ENCODE data around the gene MTIF3.
A peak's percentile ranks its signal among the peaks of the same experiment; 100 is the strongest.

MTIF3 gene

DNA sequence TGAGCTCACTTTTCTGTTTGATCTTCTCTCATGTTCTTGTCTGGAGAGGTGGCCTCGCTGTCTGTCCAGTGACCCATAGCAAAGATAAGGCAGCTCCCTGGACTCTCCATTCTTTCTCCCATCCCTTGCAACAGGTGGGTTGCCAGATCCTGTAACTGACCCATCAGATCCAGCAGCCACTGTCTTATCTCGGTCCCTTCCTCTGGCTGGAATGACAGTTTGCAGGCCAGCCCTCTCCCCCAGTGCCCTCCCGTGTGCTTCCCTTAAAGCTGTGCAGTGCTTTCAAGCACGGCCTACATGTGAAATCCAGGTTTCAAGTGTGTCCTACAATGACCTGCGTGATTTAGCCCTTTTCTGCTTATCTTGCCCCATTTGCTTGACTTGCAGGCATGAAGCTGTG is 22.2 kb downstream of the MTIF3 start:
- H3K36me3 ChIP-seq (ENCODE audit: low read length): peaks cover 42% of the 10 kb centered on the region
- H4K20me1 ChIP-seq (ENCODE audit: low read depth, low read length): peaks cover 10% of the 10 kb centered on the region; the same call in 1 of the 2 replicates
- H3K9me3 ChIP-seq (ENCODE audit: insufficient read depth, low read length): no peaks in the 10 kb centered on the region
- no peak overlapping the region for H2AFZ ChIP-seq (ENCODE audit: low read depth, low read length, severe bottlenecking)
- no peak overlapping the region for H3K4me2 ChIP-seq (ENCODE audit: low read depth, low read length, poor library complexity, severe bottlenecking)
- no peaks in the 10 kb centered on the region for H3K9me2 ChIP-seq (replicated peaks; ENCODE audit: insufficient read depth, low read length)
- no peak overlapping the region for H3K4me3 ChIP-seq (ENCODE audit: insufficient read depth, low read length, poor library complexity, severe bottlenecking)
- no peak overlapping the region for H3K27ac ChIP-seq (ENCODE audit: low read depth, low read length)
- no peak overlapping the region for H3K9ac ChIP-seq (ENCODE audit: low read length)
- TF ChIP-seq EZH2phosphoT487 (conservative IDR thresholded peaks at IDR 0.05; ENCODE audit: low read length): no peak
- TF ChIP-seq CTCF (IDR thresholded peaks at IDR 0.05; ENCODE audit: insufficient read depth, low read length, poor library complexity, severe bottlenecking): no peak
- peaks cover 54% of the 10 kb centered on the region for H3K79me2 ChIP-seq (ENCODE audit: insufficient read depth, low read length)
- H3K27me3 ChIP-seq (ENCODE audit: low read length): no peaks in the 10 kb centered on the region
- H3F3A ChIP-seq (ENCODE audit: insufficient read depth): 0 out of 2 replicates have a peak, but pooled peaks cover 5% of the 10 kb centered on the region

DNA sequence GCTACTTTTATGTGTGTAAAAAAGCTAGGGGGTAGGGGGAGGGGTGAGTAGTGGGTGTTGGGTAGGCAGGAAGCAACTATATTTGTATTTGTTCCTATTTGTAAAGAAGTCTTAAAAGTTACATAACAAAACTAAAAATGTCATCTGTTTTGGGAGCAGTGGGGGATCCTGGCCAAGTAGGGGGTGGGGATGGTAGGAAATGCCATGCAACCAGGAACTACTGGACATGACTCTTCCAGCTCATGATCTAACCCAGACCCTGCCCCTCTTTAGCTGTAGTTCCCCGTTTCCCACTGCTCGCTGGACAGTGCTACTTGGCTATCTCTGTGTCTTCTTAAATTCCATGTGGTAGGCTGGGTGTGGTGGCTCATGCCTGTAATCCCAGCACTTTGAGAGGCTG is 22.7 kb downstream of the MTIF3 start:
- H3K27me3 ChIP-seq (ENCODE audit: low read length): no peaks in the 10 kb centered on the region
- H3K9ac ChIP-seq (ENCODE audit: low read length): no peak overlapping the region
- H3K36me3 ChIP-seq (ENCODE audit: low read length): peaks cover 37% of the 10 kb centered on the region
- no peaks in the 10 kb centered on the region for H3K9me2 ChIP-seq (replicated peaks; ENCODE audit: insufficient read depth, low read length)
- H3K27ac ChIP-seq (ENCODE audit: low read depth, low read length): no peak overlapping the region
- no peak overlapping the region for H3K4me2 ChIP-seq (ENCODE audit: low read depth, low read length, poor library complexity, severe bottlenecking)
- H3K4me3 ChIP-seq (ENCODE audit: insufficient read depth, low read length, poor library complexity, severe bottlenecking): no peak overlapping the region
- no peak for TF ChIP-seq EZH2phosphoT487 (conservative IDR thresholded peaks at IDR 0.05; ENCODE audit: low read length)
- TF ChIP-seq CTCF (IDR thresholded peaks at IDR 0.05; ENCODE audit: insufficient read depth, low read length, poor library complexity, severe bottlenecking): no peak
- H2AFZ ChIP-seq (ENCODE audit: low read depth, low read length, severe bottlenecking): no peak overlapping the region
- peaks cover 10% of the 10 kb centered on the region; the same call in 1 of the 2 replicates for H4K20me1 ChIP-seq (ENCODE audit: low read depth, low read length)
- peaks cover 54% of the 10 kb centered on the region for H3K79me2 ChIP-seq (ENCODE audit: insufficient read depth, low read length)
- 0 out of 2 replicates have a peak, but pooled peaks cover 5% of the 10 kb centered on the region for H3F3A ChIP-seq (ENCODE audit: insufficient read depth)
- H3K9me3 ChIP-seq (ENCODE audit: insufficient read depth, low read length): no peaks in the 10 kb centered on the region

DNA sequence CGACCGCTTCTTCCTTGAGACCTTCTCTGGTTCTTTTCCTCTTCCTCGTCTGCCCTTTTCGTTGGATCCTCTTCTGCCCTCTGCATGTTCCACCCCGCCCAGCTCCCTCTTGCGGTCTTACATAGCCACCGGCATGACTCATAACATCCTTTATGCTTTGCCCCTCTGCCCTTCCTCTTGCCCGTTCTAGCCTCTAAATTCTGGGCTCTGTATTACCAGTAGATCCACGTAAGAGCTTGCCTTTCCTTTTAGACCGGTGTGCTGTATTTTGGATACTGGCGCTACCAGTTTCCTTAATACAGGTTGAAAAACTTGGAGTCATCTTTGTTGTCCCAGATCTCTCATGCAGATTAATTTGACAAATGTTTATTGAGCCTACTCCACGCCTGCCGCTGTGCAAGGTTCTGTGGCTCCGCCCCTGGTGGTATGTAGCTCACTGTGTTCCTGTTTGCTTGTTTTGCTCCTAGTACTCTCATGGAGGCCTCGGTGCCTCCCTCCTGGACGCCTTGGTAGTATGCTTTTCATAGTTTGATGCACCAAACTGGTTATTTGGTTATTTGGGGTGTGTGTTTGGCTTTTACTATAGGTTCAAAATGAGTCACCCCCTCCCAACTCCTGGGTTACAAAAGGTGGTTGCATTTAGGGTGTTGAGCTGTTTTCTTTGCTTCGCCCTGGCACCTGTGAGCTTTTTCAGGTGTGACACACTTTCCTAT is 24.3 kb downstream of the MTIF3 start:
- H3K4me2 ChIP-seq (ENCODE audit: low read depth, low read length, poor library complexity, severe bottlenecking): peak overlapping the region; percentile 89
- H3K4me3 ChIP-seq (ENCODE audit: insufficient read depth, low read length, poor library complexity, severe bottlenecking): peak overlapping the region; percentile 73
- H3K9ac ChIP-seq (ENCODE audit: low read length): peak overlapping the region; percentile 79
- 0 out of 2 replicates have a peak, but pooled peaks cover 5% of the 10 kb centered on the region for H3F3A ChIP-seq (ENCODE audit: insufficient read depth)
- TF ChIP-seq EZH2phosphoT487 (conservative IDR thresholded peaks at IDR 0.05; ENCODE audit: low read length): no peak
- peak; percentile 63 for TF ChIP-seq CTCF (IDR thresholded peaks at IDR 0.05; ENCODE audit: insufficient read depth, low read length, poor library complexity, severe bottlenecking)
- no peaks in the 10 kb centered on the region for H3K9me2 ChIP-seq (replicated peaks; ENCODE audit: insufficient read depth, low read length)
- H3K27me3 ChIP-seq (ENCODE audit: low read length): no peaks in the 10 kb centered on the region
- peak overlapping the region; percentile 73 for H3K27ac ChIP-seq (ENCODE audit: low read depth, low read length)
- peaks cover 26% of the 10 kb centered on the region for H3K36me3 ChIP-seq (ENCODE audit: low read length)
- H3K9me3 ChIP-seq (ENCODE audit: insufficient read depth, low read length): no peaks in the 10 kb centered on the region
- H3K79me2 ChIP-seq (ENCODE audit: insufficient read depth, low read length): peaks cover 47% of the 10 kb centered on the region
- H4K20me1 ChIP-seq (ENCODE audit: low read depth, low read length): peaks cover 10% of the 10 kb centered on the region; the same call in 1 of the 2 replicates
- H2AFZ ChIP-seq (ENCODE audit: low read depth, low read length, severe bottlenecking): no peak overlapping the region
